Uterus (tissue), 4 donors: ENCODE measurements around the gene KRTAP27-1. TPM values are rescaled to one million over a fixed set of nuclear protein-coding genes. Genes with fewer than 3 reads are reported as not detected.

Experiments
- DNase-seq, 2 donors: peaks; one replicate each; pipeline ENCODE4 v3.0.0-alpha.2; 2019 to 2020
- H3K27ac ChIP-seq, 2 donors: fragments of 200-600 bp; sonication (generic); 1 replicate in 1 of 2; 2 replicates in 1 of 2; pipeline ENCODE4 v1.5.1; 2016 to 2018
- H3K27me3 ChIP-seq, 2 donors: fragments of 200-600 bp; sonication (generic); one replicate each; pipeline ENCODE4 v1.5.1; 2018 to 2019; ENCODE audit warnings: control low read depth in 1 of 2
- H3K36me3 ChIP-seq, 2 donors: fragments of 200-600 bp; sonication (generic); one replicate each; pipeline ENCODE4 v1.5.1; 2019; ENCODE audit warnings: control low read depth in 1 of 2
- H3K4me1 ChIP-seq, 2 donors: fragments of 200-600 bp; sonication (generic); one replicate each; pipeline ENCODE4 v1.5.1; 2018 to 2019; ENCODE audit warnings: control low read depth in 1 of 2
- H3K4me3 ChIP-seq, 2 donors: fragments of 200-600 bp; sonication (generic); 1 replicate in 1 of 2; 2 replicates in 1 of 2; pipeline ENCODE4 v1.5.1; 2018 to 2019; ENCODE audit warnings: mild to moderate bottlenecking in 1 of 2
- H3K9me3 ChIP-seq, 2 donors: fragments of 200-600 bp; sonication (generic); one replicate each; pipeline ENCODE4 v1.5.1; 2019; ENCODE audit warnings: control low read depth in 1 of 2
- POLR2A ChIP-seq, 2 donors: fragments of 450-650 bp; IDR thresholded peaks; one replicate each; pipeline ENCODE4 v1.6.1; 2016; ENCODE audit warnings: antibody characterized with exemption in 2 of 2, mild to moderate bottlenecking in 1 of 2, moderate library complexity in 1 of 2
- intact Hi-C: fragments of 100-400 bp; cut with DNase I; formaldehyde crosslinking; loops from one replicate; pipeline ENCODE4 v1.15.1; 2023; ENCODE audit warnings: low total_unique reads
- total RNA-seq, 4 donors: library from RNA; depleted of rRNA in 3 of 4; stranded (reverse); fragments of >200 nt in 3 of 4; gene quantifications; one replicate each; pipeline versions ENCODE4 v1.1.0 to v1.2.4, GENCODE V29; 2014 to 2023
- TF ChIP-seq, protein P1 (sequence below), 4 experiments: fragments of 200-600 bp in 2 of 4; fragments of 450-650 bp in 2 of 4; sonication (generic) in 2 of 4; IDR thresholded peaks; one replicate each; pipeline ENCODE4 v1.5.1; 2016 to 2019; ENCODE audit warnings: antibody characterized with exemption in 4 of 4, mild to moderate bottlenecking in 2 of 4, moderate library complexity in 1 of 4
- donor health status: DM: yes; HTN: yes; CAD: no.

The KRTAP27-1 gene
- total RNA-seq, 4 donors from 2014 or later = not detected

DNA sequence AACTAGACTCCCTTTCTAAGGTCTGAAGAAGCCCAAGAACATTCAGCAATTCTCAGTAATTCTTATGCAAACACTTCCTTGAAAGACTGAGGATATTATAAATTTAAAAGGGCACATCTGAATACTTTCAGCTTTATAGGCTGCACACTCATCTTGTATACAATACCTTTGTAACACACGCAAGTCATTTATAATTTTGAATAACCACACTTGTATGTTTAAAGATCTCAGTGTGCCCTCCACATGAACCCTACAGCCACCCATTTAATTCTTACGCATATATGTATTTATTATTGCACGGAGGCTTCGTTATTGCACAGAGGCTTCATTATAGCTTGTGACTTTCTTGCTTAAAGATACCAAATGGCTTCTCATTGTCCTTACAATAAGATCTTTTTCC is 1.2 kb upstream of the KRTAP27-1 start:
- intact Hi-C loops = no loop called here
- H3K4me1 ChIP-seq = no peaks in the 10 kb centered on the region
- no peaks in the 10 kb centered on the region for H3K9me3 ChIP-seq
- H3K4me3 ChIP-seq = no peak overlapping the region
- H3K27ac ChIP-seq = no peak overlapping the region
- no peaks in the 10 kb centered on the region for H3K27me3 ChIP-seq
- TF ChIP-seq POLR2A (IDR thresholded peaks at IDR 0.05) = no peak
- TF ChIP-seq, protein P1, sequence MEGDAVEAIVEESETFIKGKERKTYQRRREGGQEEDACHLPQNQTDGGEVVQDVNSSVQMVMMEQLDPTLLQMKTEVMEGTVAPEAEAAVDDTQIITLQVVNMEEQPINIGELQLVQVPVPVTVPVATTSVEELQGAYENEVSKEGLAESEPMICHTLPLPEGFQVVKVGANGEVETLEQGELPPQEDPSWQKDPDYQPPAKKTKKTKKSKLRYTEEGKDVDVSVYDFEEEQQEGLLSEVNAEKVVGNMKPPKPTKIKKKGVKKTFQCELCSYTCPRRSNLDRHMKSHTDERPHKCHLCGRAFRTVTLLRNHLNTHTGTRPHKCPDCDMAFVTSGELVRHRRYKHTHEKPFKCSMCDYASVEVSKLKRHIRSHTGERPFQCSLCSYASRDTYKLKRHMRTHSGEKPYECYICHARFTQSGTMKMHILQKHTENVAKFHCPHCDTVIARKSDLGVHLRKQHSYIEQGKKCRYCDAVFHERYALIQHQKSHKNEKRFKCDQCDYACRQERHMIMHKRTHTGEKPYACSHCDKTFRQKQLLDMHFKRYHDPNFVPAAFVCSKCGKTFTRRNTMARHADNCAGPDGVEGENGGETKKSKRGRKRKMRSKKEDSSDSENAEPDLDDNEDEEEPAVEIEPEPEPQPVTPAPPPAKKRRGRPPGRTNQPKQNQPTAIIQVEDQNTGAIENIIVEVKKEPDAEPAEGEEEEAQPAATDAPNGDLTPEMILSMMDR (IDR thresholded peaks at IDR 0.05) = no peak
- no peaks in the 10 kb centered on the region for H3K36me3 ChIP-seq
- no peak for DNase-seq

- H3K9me3 ChIP-seq = no peaks in the 10 kb centered on the region
- no peak overlapping the region for H3K27ac ChIP-seq
- H3K4me1 ChIP-seq = no peaks in the 10 kb centered on the region
- H3K27me3 ChIP-seq = no peaks in the 10 kb centered on the region
- TF ChIP-seq POLR2A (IDR thresholded peaks at IDR 0.05) = no peak
- TF ChIP-seq, protein P1 (IDR thresholded peaks at IDR 0.05) = no peak
- H3K4me3 ChIP-seq = no peak overlapping the region
- intact Hi-C loops = no loop called here
- H3K36me3 ChIP-seq = no peaks in the 10 kb centered on the region
- no peak for DNase-seq
Measured at GRCh38 chr21:30337772-30338171, 278 bp upstream of the KRTAP27-1 start.

DNA sequence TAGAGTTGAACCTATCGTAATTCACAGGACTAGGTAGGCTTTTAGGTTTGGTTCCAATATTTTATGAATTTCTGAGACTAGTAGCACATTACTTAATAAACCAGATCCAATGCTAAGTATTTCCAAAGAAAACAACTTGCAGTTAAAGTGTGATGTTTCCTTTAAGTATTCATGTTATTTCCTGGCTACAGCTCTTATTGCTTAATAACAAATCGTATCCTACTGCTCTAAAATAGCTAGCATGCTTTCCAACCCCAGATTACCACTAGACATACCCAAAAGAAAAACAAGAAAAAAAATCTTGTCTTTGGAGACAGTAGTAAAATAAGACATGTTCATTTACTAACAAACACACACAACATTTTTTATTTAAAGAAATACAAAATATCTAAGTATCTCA is 898 bp downstream of the KRTAP27-1 start:
- TF ChIP-seq POLR2A (IDR thresholded peaks at IDR 0.05) = no peak
- TF ChIP-seq, protein P1 (IDR thresholded peaks at IDR 0.05) = no peak
- Histone ChIP-seq H3K36me3 (no peaks in the 10 kb centered on the region), H3K4me1 (no peaks in the 10 kb centered on the region), H3K4me3 (no peak overlapping the region), H3K9me3 (no peaks in the 10 kb centered on the region), H3K27me3 (no peaks in the 10 kb centered on the region), H3K27ac (no peak overlapping the region)
- DNase-seq = no peak
- intact Hi-C loops = no loop called here

DNA sequence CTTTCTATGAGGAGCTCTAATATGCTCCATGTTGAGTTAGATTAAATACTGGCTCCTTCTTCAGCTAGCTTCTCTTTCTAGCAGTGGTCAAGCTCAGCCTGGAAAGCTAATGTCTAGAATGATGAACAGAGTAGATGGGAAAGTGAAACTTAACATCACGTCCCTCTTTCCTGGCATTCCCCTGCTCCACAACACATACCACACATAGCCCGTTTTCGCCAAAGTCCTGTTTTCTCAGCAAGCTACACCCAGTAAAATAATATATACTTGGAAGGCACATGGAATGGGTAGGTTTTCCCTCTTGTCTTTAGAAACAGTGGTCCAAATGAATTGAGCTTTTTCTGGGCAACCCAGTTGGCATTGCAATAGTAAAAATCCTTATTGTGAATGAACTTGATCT is 3.8 kb downstream of the KRTAP27-1 start:
- Histone ChIP-seq H3K4me3 (no peak overlapping the region), H3K9me3 (no peaks in the 10 kb centered on the region), H3K27me3 (no peaks in the 10 kb centered on the region), H3K36me3 (no peaks in the 10 kb centered on the region), H3K27ac (no peak overlapping the region), H3K4me1 (no peaks in the 10 kb centered on the region)
- intact Hi-C loops = no loop called here
- no peak for TF ChIP-seq POLR2A (IDR thresholded peaks at IDR 0.05)
- TF ChIP-seq, protein P1 (IDR thresholded peaks at IDR 0.05) = no peak
- DNase-seq = no peak

- H3K4me1 ChIP-seq = no peaks in the 10 kb centered on the region
- no peak for DNase-seq
- intact Hi-C loops = no loop called here
- no peak overlapping the region for H3K27ac ChIP-seq
- no peaks in the 10 kb centered on the region for H3K36me3 ChIP-seq
- no peak overlapping the region for H3K4me3 ChIP-seq
- H3K9me3 ChIP-seq = no peaks in the 10 kb centered on the region
- no peak for TF ChIP-seq POLR2A (IDR thresholded peaks at IDR 0.05)
- TF ChIP-seq, protein P1 (IDR thresholded peaks at IDR 0.05) = no peak
- no peaks in the 10 kb centered on the region for H3K27me3 ChIP-seq
Measured at GRCh38 chr21:30332681-30333080, 4.8 kb downstream of the KRTAP27-1 start.
